Measurements from ENCODE around the gene SQSTM1.

SQSTM1 gene

DNA sequence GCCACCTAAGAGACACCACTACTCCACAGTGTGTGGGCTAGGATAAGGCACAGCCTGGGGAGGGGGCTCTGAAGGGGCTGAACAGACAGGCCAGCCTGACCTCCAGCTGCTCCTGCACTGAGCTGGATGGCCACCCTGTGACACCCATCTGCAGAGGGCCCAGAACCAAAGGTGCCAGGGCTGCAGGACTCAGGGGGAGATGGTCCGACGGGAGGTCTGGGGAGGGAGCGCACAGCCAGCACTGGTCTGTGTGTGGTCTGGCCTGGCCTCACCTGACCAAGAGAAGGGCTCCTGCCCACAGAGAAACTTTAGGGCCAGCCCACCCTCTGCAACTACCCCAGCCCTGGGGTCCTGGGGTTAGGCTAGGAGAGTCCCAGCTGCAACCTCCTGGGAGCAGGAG is 26.1 kb upstream of the SQSTM1 start:
- no peak for DNase-seq (ENCODE audit: low read depth in 3 of 3)

DNA sequence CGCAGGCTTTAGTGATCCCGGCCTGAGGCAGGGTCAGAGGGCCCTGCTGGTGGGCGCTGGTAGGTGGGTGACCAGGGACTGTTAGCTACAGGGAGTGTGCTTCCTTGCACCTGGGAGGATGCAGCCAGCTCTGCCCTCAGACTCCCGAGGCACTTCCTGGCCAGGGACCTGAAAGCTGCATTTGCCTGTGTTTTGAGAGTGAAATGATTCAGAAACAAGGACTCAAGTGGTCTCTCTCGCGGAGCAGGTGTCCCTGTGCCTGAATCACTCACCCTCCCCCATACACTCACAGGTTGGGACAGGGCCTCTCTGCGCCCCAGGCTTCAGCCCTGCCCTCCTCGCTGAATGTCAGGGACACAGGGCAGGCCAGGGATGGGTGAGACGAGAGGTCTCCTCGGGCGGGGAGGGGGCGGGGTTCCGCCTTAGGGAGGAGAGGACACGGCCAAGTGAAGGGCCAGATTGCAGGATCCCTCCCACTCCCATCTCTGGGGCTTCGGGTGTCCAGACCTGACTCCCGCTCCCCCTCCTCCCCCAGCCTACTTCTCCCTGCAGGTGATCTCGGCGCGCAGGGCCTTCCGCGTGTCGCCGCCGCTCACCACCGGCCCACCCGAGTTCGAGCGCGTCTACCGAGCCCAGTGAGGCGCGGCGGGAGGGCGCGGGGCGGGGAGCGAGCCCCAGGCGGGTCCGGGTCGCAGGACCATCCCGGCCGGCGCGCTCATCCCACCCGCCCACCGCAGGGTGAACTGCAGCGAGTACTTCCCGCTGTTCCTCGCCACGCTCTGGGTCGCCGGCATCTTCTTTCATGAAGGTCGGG is 25.4 kb upstream of the SQSTM1 start:
- DNase-seq (ENCODE audit: low read depth in 3 of 3): no peak

DNA sequence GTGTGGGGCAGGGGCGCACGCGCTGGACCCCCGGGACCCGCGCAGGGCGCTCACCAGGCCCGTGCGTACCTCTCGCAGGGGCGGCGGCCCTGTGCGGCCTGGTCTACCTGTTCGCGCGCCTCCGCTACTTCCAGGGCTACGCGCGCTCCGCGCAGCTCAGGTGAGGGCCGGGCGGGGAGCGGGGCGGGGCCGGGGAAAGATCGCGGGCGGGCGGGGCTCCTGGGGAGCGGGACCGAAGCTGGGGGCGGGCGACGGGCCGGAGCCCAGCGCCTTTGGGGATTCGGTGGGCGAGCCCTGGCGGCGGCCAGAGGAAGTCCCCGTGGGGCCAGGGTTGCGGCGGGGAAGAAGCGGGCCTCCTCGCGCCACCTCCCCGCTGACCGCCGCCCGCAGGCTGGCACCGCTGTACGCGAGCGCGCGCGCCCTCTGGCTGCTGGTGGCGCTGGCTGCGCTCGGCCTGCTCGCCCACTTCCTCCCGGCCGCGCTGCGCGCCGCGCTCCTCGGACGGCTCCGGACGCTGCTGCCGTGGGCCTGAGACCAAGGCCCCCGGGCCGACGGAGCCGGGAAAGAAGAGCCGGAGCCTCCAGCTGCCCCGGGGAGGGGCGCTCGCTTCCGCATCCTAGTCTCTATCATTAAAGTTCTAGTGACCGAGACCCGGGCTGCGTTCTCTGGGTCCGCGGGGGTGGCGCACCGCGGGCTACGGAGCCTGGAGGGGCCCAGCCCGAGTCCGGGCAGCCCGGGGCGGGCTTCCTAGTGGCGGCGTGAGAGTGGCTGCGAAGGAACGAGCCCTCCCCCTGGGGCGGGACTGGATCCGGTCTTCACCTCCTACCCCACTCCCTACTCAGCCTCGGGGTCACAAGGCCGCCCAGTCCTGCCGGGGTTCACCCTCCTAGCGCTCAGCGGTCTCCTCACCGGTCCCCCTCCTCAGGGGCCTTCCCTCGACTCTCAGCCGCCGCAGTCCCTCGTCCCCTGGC is 24.6 kb upstream of the SQSTM1 start:
- peak in 1 of 3 experiments; percentile 55 for DNase-seq (ENCODE audit: low read depth in 3 of 3)

DNA sequence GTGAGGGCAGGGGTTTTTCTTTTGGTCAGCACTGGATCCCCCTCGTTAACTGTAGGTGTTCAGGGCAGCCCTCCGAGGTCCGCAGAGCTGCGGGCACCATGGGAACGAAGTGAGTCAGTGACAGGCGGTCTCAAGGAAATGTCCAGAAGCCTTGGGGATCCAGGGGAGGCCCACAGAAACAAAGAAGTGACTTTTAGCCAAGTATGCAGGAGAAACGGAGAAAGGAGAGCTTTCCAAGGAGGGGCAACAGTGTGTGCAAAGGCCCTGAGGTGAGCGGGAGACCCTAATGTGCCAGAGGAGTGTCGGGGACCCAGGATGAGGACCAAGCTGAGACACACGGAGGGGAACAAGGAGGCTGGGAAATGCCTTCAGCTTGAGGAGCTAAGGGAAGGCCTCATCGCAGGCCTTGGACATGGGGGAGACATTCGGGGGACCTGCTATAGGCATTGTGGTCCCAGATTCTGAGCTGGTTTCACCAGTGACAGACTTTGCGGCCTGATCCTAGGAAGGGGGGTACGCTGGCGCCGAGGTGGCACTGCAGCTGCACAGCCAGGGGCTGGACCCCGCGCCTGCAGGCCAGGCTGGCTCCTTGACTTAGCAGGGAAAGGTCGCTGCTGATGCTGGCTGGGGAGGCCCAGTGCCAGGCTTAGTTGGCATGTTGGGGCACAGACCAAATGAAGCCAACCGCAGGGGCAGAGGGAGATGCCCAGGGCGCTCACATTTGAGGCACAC is 23.7 kb upstream of the SQSTM1 start:
- DNase-seq (ENCODE audit: low read depth in 3 of 3): no peak

DNA sequence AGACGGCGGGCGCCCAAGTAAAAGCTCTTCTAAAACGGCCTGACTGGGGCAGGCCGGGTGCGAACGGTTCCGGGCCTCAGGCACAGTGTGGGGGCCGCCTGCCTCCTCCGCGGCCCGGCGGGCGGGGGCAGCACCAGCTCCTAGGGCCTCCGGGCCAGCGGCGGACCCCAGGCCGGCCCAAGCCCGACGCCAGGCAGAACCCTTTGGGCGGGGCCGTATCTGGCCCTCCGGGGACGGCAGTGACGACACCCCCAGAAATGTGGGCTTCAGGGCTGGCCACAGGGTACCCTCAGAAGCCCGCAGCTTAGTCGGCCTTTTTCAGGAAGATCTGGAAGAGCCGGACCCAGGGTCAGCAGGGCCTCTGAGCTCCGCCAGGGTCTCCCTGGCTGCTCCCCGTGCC is 23.0 kb upstream of the SQSTM1 start:
- DNase-seq (ENCODE audit: low read depth in 3 of 3): no peak

DNA sequence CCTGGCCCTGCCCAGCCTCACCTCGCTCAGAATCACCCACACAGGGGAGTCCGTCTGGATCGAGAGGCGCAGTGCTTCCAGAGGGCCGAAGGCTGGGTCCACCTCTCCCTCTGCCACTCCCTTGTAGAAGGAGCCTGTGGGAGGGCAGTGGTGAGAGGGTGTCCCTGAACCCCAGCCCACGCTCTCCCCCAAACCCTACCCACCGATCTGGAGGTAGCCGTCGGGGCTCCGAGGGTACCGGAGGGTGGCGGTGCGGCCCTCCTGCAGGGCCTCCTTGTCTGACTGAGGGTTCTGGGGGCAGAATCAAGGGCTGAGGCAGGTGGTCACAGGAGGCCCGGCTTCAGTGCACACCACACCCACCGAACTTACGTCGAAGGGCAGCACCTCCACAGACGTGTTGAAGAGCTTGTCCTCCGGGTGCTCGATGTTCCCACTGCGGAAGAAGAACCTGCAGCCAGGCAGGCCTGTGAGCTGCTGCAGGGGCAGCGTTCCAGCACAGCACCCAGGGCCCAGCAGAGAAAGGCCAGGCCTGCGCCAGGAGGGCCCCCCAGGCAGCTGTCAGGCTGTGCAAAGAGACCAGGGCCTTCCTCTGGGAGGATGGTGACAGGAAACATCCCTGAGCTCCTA is 22.4 kb upstream of the SQSTM1 start:
- DNase-seq (ENCODE audit: low read depth in 3 of 3): no peak

DNA sequence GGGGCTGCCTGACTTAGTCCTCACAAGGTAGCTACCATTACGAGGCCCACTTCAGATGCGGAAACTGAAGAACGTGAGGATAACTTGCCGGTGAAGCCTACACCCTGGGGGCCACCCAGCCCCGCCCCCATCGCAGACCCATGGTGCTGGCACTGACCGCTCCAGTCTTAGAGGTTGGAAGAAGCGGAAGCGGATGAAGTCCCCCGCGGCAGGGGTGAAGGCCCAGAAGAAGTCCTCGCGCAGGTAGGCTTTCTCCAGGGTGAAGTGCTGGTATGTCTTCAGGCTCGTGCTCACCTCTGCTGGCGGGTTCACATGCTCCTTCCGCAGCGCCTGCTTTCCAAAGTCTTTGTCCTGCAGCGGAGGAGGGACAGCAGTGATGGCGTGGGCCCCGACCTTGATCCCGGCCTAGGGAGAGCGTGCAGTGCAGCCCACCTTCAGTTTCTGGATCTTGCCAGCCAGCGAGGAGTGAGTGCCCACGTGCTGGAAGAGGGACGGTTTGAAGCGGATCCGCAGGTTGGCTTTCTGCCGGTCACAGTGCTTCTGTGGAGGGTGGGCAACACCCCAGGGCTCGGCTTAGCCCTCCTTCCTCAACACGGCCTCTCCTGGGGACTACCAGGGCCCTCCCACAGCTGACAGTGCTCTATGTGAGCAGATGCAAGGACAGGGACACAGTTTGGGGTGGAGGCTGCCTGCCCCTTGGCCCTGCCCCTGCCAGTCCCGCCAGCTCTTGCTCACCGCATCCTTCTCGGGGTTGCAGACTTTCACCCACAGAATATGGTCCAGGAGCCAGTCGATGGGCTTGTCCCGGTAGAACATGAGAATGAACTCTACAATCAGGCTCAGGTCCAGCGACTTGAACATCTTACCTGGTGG is 21.7 kb upstream of the SQSTM1 start:
- no peak for DNase-seq (ENCODE audit: low read depth in 3 of 3)

DNA sequence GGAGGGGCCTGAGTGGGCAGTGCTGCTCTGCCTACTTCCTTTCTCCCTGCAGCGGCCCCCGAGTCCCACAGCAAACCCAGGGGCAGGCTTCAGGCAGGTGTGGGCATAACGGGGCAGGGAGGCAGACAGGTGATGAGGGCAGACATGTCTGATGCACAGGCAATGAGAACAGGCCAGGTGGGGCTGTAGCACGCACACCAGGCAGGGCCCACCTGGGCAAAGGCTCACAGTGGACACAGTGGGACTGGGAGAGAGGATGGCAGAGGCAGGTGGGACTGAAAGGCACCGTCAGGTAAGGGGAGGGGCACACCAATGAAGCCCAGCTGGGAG is 21.1 kb upstream of the SQSTM1 start:
- DNase-seq (ENCODE audit: low read depth in 3 of 3): no peak

DNA sequence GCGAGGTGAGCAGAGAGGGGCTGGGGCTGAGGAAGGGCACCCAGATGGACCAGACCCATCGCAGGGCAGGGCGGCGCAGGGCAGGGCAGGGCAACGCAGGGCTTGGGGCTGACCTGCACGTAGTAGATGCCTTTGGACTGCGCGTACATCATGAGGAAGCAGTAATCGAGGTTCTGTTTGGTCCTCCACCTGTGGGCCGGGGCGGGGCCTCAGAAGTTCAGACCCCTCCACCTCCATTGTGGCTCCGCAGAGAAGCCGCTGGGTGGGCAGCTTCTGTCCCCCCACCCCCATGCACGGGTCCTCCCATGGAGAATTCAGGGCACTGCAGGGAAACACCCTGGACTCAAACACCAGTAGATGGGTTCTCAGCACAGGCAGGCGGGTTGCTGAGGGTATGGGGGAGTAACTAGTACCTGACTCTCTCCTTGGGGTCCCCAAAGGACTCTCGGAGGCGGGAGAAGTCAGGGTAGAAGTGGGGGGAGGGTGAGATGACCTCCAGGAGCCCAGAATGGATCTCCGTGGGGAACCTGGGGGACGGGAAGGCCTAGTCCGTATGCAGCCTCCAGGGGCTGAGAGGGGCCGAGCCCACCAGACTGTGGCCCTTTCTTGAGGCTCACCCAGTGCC is 20.5 kb upstream of the SQSTM1 start:
- DNase-seq (ENCODE audit: low read depth in 3 of 3): no peak

DNA sequence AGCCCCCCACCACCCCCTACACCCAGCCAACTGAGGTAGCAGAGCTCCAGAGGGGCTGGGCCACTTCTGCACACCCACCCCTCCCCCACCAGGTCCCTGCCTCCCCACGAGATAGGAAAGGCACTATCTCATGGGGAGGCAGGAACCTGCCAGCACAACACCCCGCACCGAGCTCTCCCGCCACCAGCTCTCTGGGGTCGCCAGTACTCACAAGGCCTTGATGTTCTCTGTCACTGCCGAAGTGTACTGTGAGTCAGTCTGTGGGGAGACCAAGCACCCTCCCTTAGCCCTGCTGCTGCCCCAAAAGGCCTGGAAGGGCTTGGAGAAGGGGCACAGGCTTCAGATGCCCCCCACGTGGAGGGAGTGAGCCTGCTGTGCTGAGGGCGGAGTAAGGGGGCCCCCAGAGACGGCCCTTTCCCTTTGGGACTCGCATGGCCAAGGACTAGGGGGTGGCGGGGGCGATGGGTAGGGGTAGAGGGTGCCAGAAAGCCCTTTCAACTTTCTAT is 20.0 kb upstream of the SQSTM1 start:
- DNase-seq (ENCODE audit: low read depth in 3 of 3): no peak

DNA sequence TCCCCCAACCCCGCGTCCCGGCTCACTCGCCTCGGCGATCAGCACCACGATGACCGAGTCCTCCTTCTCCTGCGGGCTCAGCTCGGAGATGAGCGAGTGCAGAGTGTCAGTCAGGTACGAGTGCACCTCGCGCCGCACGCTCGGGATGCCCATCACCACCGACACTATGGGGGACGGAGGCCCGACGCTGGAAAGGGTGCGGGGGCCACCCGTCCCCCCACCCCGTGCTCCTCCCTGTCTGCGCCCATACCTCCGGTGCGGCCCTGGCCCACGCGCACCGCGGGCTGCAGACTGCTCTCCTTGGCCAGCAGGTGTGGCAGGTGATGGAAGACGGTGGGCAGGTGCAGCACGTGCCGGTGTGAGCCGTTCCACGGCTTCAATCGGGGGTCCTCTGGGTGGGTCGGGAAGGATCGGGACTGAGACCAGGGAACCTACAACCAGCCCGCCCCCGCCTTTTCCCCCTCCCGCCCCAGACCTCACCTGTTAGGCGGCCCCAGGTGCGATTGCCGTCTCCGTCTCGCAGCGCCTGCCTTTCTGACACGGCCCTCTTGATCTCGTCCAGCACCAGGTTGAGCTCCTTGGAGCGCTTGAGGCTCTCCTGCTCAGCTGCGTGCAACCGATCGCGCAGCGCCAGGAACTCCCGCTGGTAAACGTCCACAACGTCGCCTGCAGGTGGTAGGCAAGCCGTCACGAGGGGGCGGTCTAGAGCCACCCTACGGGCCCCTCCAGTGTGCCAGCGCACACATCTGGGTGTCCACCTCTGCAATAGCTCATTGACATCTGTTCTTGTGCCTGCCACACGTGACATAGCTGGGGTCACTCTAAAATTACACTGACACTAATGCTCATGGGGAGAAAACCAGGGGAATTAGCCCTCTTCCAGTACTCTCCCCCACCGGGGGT is 19.1 kb upstream of the SQSTM1 start:
- peak; percentile 75 to 84 (median 76) for DNase-seq (ENCODE audit: low read depth in 3 of 3)

DNA sequence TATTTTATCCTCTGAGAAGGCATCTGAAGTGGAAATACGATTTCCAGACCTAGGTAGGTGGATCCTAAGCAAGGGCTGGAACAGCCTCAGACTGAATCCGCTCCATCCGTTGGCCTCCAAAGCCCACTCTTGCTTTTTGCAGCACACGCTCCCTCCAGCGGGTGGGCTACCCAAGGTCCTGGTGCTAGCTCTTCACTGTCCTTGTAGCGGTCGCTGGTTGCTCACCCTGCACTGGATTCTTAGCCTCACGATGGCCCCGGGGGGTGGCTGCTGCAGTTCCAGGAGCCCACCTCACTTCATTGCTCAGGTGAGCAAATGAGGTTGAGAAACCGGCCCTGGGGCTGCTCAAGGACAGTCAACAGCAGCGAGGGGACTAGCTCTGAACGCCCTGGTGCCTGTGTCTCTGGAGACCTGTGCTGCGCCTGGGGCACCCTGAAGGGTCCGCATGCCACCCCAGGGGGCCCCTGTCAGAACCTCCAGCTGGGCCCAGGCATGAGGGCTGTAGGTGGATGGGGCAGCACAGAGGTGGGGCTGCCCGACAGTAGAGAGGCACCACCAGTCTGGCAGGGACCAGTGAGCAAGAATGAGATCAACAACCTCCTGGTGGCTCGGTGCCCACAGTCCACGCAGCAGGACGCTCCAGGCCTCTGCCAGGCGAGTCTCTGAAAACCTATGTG is 18.4 kb upstream of the SQSTM1 start:
- no peak for DNase-seq (ENCODE audit: low read depth in 3 of 3)

DNA sequence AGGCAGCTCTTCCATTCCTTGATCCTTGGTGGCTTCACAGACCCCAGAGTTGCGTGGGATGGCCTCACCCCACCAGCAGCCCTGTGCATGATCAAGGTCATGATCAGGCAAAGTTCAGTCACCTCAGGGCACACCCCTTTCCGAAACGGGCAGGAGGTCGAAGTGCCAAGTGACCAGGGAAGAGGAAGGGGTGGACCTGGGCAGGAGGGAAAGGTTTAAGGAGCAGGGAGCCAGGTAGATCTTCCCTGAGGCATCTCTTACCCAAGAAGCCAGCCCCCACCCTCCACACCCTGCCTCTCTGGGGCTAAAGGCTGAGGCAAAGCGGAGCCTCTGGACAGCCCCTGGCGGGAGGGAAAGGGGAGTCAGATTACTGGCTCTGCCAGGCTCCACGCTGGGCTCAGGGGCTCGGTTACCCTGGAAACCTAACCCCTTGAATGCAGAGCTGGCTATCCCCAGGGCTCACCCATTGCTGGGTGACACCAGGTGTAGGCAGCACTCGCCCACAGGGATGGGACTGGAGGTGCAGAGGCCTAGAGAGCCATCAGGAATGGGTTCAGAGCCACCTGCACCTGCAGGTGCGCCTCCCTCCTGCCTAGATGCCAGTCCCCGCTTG is 17.6 kb upstream of the SQSTM1 start:
- DNase-seq (ENCODE audit: low read depth in 3 of 3): no peak

DNA sequence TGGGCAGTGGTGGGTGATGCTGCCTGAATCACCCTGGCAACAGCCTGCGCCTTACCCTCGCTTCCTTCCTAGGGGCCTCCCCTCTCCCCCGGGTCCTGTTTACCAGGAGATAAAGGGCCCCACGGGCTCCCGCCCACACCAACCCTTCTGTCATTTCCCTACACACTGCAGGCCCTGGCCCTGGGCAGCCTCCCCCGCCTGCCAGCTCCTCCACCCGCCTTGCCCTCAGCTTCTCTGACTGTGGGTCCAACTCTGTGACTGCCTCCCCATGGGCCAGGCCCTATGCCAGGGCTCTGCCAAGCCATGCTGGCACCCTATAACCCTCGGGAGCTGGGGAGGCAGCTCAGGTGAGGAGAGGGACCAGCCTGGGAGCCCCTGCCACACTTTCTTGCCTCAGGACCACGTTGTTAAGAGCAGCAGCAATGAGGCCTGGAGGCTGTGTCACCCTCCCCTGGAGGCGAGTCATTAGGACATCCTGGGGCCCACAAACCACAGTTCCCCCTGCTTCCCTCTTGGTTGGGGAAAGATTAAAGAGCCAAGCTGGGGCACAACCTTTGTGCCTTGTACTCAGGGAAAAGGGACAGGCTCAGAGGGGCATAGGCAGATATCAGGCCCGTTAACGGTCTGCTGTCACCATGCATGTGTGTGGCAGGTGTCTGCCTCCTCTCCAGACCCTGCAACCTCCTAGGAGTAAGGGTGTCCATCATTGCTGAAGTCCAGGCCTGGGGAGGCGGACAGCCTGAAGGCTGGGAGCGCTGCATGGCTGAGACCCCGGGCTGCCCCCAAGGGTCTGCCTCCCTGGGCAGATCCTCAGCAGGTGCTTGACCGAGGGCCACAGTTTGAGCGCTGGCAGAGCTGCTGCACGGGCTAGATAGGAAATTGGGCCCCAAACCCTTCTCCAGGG is 16.8 kb upstream of the SQSTM1 start:
- no peak for DNase-seq (ENCODE audit: low read depth in 3 of 3)

DNA sequence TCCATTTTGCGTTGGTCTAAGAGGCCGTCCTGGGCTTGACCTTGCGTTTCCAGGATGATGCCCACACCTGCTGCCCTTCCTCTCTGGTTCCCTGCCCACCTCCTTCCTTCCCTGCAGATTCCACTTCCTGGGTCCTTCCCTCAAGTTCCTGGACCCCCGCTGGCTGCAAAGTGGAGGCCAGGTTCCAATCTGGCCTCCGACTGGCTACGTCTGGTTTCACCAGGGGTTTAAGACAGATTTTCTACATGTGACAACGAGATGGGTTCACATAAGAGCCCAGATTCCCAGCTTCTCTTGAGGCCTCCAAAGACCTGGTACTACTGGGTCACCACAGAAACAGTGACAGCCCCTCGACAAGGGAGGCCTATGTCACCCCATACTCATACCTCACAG is 16.2 kb upstream of the SQSTM1 start:
- DNase-seq (ENCODE audit: low read depth in 3 of 3): no peak

DNA sequence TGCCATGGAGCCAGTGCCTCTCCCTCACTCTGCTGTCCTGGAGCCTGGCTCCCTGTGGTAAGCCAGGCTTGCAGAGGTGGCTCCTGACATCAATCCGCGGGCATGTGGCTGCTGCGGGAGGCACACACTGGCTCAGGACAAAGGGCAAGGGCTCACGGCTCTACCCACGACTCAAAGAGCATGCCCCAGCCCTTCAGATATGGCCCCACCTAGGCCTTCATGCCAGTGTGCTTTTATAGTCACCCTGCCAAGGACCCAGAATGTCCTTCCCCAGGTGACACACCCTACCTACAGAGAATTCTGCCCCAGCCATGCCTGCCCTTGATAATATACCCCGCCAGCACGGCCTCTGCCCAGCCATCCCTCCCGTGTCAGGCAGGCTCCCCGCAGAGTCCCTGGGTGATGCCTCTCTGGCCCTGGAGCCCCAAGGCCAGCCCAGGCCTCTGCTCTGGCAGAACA is 15.6 kb upstream of the SQSTM1 start:
- DNase-seq (ENCODE audit: low read depth in 3 of 3): no peak
